GM12878 (cell line): Measurements from ENCODE around the gene VASH1. TPM values are rescaled to one million over a fixed set of nuclear protein-coding genes. Genes with fewer than 3 reads are reported as not detected.

Source experiments
- ATF2 ChIP-seq: IDR thresholded peaks from 2 replicates; pipeline ENCODE4 v1.6.1; 2012; ENCODE audit warnings: low read length, inconsistent platforms
- BACH1 ChIP-seq: fragments of 450-650 bp; IDR thresholded peaks from 2 replicates; pipeline ENCODE4 v1.6.1; 2017; ENCODE audit warnings: mild to moderate bottlenecking, borderline replicate concordance
- BCL3 ChIP-seq: IDR thresholded peaks from 2 replicates; pipeline ENCODE4 v1.6.1; 2011; ENCODE audit warnings: borderline replicate concordance, low read depth, mild to moderate bottlenecking, moderate library complexity, low read length; ENCODE audit not compliant: insufficient read depth, poor library complexity, severe bottlenecking
- BCLAF1 ChIP-seq: fragments of 450-650 bp; IDR thresholded peaks from 2 replicates; pipeline ENCODE4 v1.6.1; 2017; ENCODE audit warnings: antibody characterized with exemption, mild to moderate bottlenecking, moderate library complexity
- CHD1 ChIP-seq: IDR thresholded peaks from 2 replicates; pipeline ENCODE4 v1.6.1; 2012; ENCODE audit warnings: low read depth, low read length, improper control_type of control experiment
- EP300 ChIP-seq, 2 experiments: fragments of 150-350 bp in 1 of 2; IDR thresholded peaks; 2 replicates each; pipeline ENCODE4 v1.6.1; 2011 to 2012; ENCODE audit warnings: low read depth in 2 of 2, low read length in 2 of 2, borderline replicate concordance in 1 of 2, improper control_type of control experiment in 1 of 2, inconsistent platforms in 1 of 2; ENCODE audit not compliant: control insufficient read depth in 1 of 2
- GATAD2B ChIP-seq: fragments of 450-650 bp; conservative IDR thresholded peaks from 2 replicates; pipeline ENCODE4 v1.6.1; 2017; ENCODE audit warnings: low read depth, mild to moderate bottlenecking, moderate library complexity
- IKZF2 ChIP-seq, 2 experiments: fragments of 450-650 bp; IDR thresholded peaks; 2 replicates each; pipeline ENCODE4 v1.6.1; 2017; ENCODE audit warnings: mild to moderate bottlenecking in 2 of 2, moderate library complexity in 2 of 2
- JUNB ChIP-seq: IDR thresholded peaks from 2 replicates; pipeline ENCODE4 v1.6.1; 2016; ENCODE audit warnings: antibody characterized with exemption, mild to moderate bottlenecking
- NFYA ChIP-seq: IDR thresholded peaks from 2 replicates; pipeline ENCODE4 v1.6.1; 2011; ENCODE audit warnings: low read depth, mild to moderate bottlenecking, low read length, improper control_type of control experiment, borderline replicate concordance
- NR2F1 ChIP-seq: fragments of 450-650 bp; conservative IDR thresholded peaks from 2 replicates; pipeline ENCODE4 v1.6.1; 2017; ENCODE audit warnings: mild to moderate bottlenecking
- PML ChIP-seq: IDR thresholded peaks from 2 replicates; pipeline ENCODE4 v1.6.1; 2012; ENCODE audit warnings: low read length, inconsistent platforms
- RFX5 ChIP-seq: IDR thresholded peaks from 2 replicates; pipeline ENCODE4 v1.6.1; 2011; ENCODE audit warnings: low read depth, low read length, improper control_type of control experiment
- SMAD5 ChIP-seq: IDR thresholded peaks from 2 replicates; pipeline ENCODE4 v1.6.1; 2016; ENCODE audit warnings: antibody characterized with exemption, low read depth
- STAT1 ChIP-seq: fragments of 450-650 bp; conservative IDR thresholded peaks from 2 replicates; pipeline ENCODE4 v1.6.1; 2014; ENCODE audit warnings: antibody characterized with exemption, mild to moderate bottlenecking
- TCF7 ChIP-seq: IDR thresholded peaks from 2 replicates; pipeline ENCODE4 v1.6.1; 2014; ENCODE audit warnings: antibody characterized with exemption, borderline replicate concordance
- USF1 ChIP-seq: IDR thresholded peaks from 2 replicates; pipeline ENCODE4 v1.6.1; 2011; ENCODE audit warnings: borderline replicate concordance, low read depth, mild to moderate bottlenecking, moderate library complexity, mixed read lengths, low read length; ENCODE audit not compliant: insufficient read depth; ENCODE audit errors: extremely low read length
- USF2 ChIP-seq: IDR thresholded peaks from 2 replicates; pipeline ENCODE4 v1.6.1; 2011; ENCODE audit warnings: low read depth, low read length, improper control_type of control experiment, borderline replicate concordance
- ZNF217 ChIP-seq: fragments of 450-650 bp; IDR thresholded peaks from 2 replicates; pipeline ENCODE4 v1.6.1; 2017; ENCODE audit warnings: antibody characterized with exemption, mild to moderate bottlenecking
- ZNF274 ChIP-seq: IDR thresholded peaks from one replicate; pipeline ENCODE4 v1.8.0; 2011; ENCODE audit not compliant: insufficient read length, insufficient read depth
- polyA plus RNA-seq, 11 experiments: library from polyadenylated mRNA; depleted of rRNA in 4 of 11; unstranded in 6 of 11; stranded (reverse) in 5 of 11; fragments of >200 nt; fragmentation: Nextera tagmentation in 4 of 11; fragmentation: Illumina TruSeq in 1 of 11; extraction: Ambion mirVana in 4 of 11; extraction: Trizol in 1 of 11; gene quantifications; 1 replicate in 1 of 11; 2 replicates in 10 of 11; pipeline versions ENCODE4 v1.2.1 to v1.2.3, GENCODE V29; 2011 to 2016; ENCODE audit warnings: inconsistent platforms in 2 of 11, missing spikeins in 2 of 11, low read depth in 1 of 11
- total RNA-seq, 4 experiments: library from RNA; depleted of rRNA in 3 of 4; stranded (reverse); fragments of >200 nt in 3 of 4; fragmentation: Illumina TruSeq in 1 of 4; extraction: Trizol in 1 of 4; gene quantifications; 2 replicates each; pipeline versions ENCODE4 v1.2.1 to v1.2.3, GENCODE V29; 2013 to 2021

The VASH1 gene
- total and polyA plus RNA-seq, 10 of the 15 experiments (the other 5 are each of a cell fraction or from before 2014, with no cell fraction given), result 0.06 to 2.3 (median 0.53) TPM

- TF ChIP-seq USF1 (no peak), ATF2 (no peak), IKZF2 (IDR thresholded peaks at IDR 0.05) (peak; percentile 89 to 94), RFX5 (no peak), ZNF217 (no peak), BACH1 (no peak), USF2 (no peak), ZNF274 (no peak), BCLAF1 (no peak), SMAD5 (no peak), NFYA (no peak), STAT1 (no peak), BCL3 (no peak), GATAD2B (no peak), NR2F1 (peak; percentile 78), CHD1 (no peak), PML (no peak), JUNB (peak; percentile 37; the same call in 1 of the 2 replicates), TCF7 (no peak), EP300 (IDR thresholded peaks at IDR 0.05; ENCODE audit: borderline replicate concordance in 1 of 2, control insufficient read depth in 1 of 2, low read depth in 2 of 2, low read length in 2 of 2) (no peak)
These were observed 40.9 kb upstream of the VASH1 start (continued) for GRCh38 chr14:76720382-76720813.
